Endothelial cell (in vitro differentiated cells): ENCODE measurements around the gene ZNF423. TPM values are rescaled to one million over a fixed set of nuclear protein-coding genes. Genes with fewer than 3 reads are reported as not detected.

ENCODE experiments used
- DNase-seq: peaks from one replicate; pipeline ENCODE4 v3.0.0; 2021; ENCODE audit warnings: low spot score
- H3K27ac Mint-ChIP-seq: one replicate; pipeline ENCODE4 v1.8.0; 2021; ENCODE audit warnings: mixed read lengths, inconsistent platforms; ENCODE audit not compliant: unreplicated experiment
- H3K27me3 Mint-ChIP-seq: one replicate; pipeline ENCODE4 v1.8.0; 2021; ENCODE audit warnings: mild to moderate bottlenecking, moderate library complexity, mixed read lengths, inconsistent platforms; ENCODE audit not compliant: unreplicated experiment
- H3K36me3 Mint-ChIP-seq: one replicate; pipeline ENCODE4 v1.8.0; 2021; ENCODE audit warnings: mild to moderate bottlenecking, low read depth, mixed read lengths, inconsistent platforms; ENCODE audit not compliant: unreplicated experiment
- H3K4me1 Mint-ChIP-seq: one replicate; pipeline ENCODE4 v1.8.0; 2021; ENCODE audit warnings: mild to moderate bottlenecking, mixed read lengths, inconsistent platforms; ENCODE audit not compliant: unreplicated experiment
- H3K4me3 Mint-ChIP-seq: one replicate; pipeline ENCODE4 v1.8.0; 2021; ENCODE audit warnings: mild to moderate bottlenecking, mixed read lengths, inconsistent platforms; ENCODE audit not compliant: unreplicated experiment
- H3K9me3 Mint-ChIP-seq: one replicate; pipeline ENCODE4 v1.8.0; 2021; ENCODE audit warnings: mixed read lengths, inconsistent platforms; ENCODE audit not compliant: unreplicated experiment
- total RNA-seq: library from RNA; stranded (reverse); fragmentation: NEBNext Ultra II Directional; extraction: Animal tissue kit (Norgen Biotek cat#: 25700); gene quantifications from one replicate; pipeline ENCODE4 v1.2.1, GENCODE V29; 2021; ENCODE audit not compliant: unreplicated experiment
- TF ChIP-seq, protein P1 (sequence below): fragments of 200-600 bp; sonication (generic); IDR thresholded peaks from one replicate; pipeline ENCODE4 v1.5.0; 2021; ENCODE audit warnings: antibody characterized with exemption; ENCODE audit not compliant: unreplicated experiment

Gene ZNF423
- total RNA-seq, 1 donor from 2014 or later = 44.8 TPM

DNA sequence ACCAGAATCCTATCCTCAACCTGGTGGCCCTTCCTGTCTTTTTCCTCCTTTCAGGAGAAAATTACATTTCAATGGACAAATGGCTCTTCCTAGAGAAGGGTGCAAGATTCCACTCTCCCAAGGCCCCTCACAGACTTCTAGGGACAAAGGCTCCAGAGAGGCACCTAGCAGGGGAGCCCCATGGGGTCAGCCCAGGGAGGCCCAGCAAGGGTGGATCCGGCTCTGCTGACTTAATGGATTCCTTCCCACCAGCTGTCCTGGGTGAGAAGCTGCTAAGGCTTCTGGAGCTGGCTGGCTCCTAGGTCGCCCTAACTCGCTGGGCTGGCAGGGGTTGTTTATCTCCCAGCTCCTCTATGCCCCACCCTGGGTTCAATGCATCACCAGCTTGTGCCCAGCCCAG lies 152.4 kb downstream of the ZNF423 start:
- Mint-ChIP-seq H3K36me3 (peaks cover 7% of the 10 kb centered on the region), H3K9me3 (no peaks in the 10 kb centered on the region), H3K27me3 (no peaks in the 10 kb centered on the region), H3K4me3 (no peak overlapping the region), H3K27ac (no peak overlapping the region), H3K4me1 (peaks cover 33% of the 10 kb centered on the region)
- DNase-seq = no peak
- TF ChIP-seq, protein P1, sequence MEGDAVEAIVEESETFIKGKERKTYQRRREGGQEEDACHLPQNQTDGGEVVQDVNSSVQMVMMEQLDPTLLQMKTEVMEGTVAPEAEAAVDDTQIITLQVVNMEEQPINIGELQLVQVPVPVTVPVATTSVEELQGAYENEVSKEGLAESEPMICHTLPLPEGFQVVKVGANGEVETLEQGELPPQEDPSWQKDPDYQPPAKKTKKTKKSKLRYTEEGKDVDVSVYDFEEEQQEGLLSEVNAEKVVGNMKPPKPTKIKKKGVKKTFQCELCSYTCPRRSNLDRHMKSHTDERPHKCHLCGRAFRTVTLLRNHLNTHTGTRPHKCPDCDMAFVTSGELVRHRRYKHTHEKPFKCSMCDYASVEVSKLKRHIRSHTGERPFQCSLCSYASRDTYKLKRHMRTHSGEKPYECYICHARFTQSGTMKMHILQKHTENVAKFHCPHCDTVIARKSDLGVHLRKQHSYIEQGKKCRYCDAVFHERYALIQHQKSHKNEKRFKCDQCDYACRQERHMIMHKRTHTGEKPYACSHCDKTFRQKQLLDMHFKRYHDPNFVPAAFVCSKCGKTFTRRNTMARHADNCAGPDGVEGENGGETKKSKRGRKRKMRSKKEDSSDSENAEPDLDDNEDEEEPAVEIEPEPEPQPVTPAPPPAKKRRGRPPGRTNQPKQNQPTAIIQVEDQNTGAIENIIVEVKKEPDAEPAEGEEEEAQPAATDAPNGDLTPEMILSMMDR = no peak

DNA sequence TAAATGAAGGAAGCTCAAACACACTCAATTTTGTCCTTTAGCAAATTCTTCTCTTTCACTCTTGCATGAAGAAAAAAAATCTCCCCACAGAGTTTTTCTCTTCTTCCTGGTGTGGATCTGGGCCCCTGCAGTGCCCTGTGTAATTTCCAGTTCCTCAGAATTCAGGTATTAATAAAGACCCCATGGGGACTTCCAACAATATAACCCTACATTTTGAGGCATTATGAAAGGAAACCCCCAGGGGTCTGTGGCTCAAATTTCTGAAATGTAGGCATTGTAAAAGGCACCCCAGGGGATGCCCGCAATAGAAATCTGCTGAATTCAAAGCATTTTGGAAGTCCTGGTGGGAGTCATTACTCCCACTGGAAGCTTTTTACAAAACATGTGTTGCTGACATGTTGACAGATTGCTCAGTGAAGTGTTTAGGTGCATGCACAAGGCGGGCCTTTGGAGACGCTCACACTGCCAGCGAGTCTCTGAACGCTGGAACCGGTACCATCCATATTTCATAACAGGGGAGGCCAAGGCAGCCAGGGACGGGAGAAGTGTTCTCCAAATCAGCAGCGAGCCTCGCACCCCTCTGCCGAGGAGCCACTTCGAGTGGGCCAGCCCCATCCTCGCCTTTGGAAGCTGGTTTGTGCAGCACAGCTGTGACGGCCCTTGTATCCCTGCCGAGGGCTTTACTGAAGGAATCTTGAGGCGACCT lies 154.0 kb downstream of the ZNF423 start:
- Mint-ChIP-seq H3K36me3 (peaks cover 7% of the 10 kb centered on the region), H3K4me1 (peaks cover 42% of the 10 kb centered on the region), H3K27ac (no peak overlapping the region), H3K27me3 (peaks cover 1% of the 10 kb centered on the region), H3K4me3 (no peak overlapping the region), H3K9me3 (no peaks in the 10 kb centered on the region)
- DNase-seq = no peak
- TF ChIP-seq, protein P1 = no peak

DNA sequence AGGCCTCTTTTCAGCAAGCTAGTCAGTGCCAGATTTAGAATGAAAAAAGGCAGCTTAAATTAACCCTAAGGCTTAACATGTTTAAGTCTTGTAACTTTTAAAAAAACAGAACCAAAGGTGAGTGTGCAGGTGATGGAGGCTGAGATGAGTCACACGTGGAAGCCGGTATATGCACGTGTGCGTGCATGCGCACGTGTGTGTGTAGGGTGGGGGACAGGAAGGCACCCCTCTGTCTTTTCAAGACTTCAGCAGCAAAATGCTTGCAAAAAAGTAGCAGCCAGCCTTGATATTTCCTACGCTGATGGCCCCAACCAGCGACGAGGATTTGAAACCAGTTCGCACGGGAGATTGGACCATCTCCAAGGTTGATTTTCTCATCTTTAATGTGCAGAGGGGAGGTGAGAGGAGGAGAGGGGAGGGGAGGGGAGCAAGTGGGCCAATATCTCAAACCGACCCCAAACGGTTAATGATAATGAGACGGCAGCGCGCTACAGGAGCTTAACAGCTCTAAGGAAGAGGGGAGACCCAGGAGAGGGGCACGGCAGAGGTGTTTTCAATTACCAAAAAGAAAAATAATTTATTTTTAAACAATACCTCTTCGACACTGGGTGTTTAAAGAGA lies 154.7 kb downstream of the ZNF423 start:
- Mint-ChIP-seq H3K4me3 (no peak overlapping the region), H3K9me3 (no peaks in the 10 kb centered on the region), H3K4me1 (peaks cover 43% of the 10 kb centered on the region), H3K27me3 (peaks cover 1% of the 10 kb centered on the region), H3K27ac (no peak overlapping the region), H3K36me3 (peaks cover 7% of the 10 kb centered on the region)
- DNase-seq = no peak
- TF ChIP-seq, protein P1 = no peak

GRCh38 chr16:49700251-49701064 lies 155.5 kb downstream of the ZNF423 start:
- Mint-ChIP-seq H3K9me3 (no peaks in the 10 kb centered on the region), H3K36me3 (peaks cover 5% of the 10 kb centered on the region), H3K27ac (no peak overlapping the region), H3K27me3 (peaks cover 1% of the 10 kb centered on the region), H3K4me1 (peaks cover 47% of the 10 kb centered on the region), H3K4me3 (no peak overlapping the region)
- no peak for DNase-seq
- TF ChIP-seq, protein P1 = no peak
